Measurements from ENCODE around the gene U2AF2. TPM values are rescaled to one million over a fixed set of nuclear protein-coding genes. Genes with fewer than 3 reads are reported as not detected.

Gene U2AF2
- total RNA-seq, 1 experiment from 2014 or later = 321 TPM

- no peaks in the 10 kb centered on the region for H4K20me1 ChIP-seq (ENCODE audit: control insufficient read depth, insufficient read depth, insufficient read length)
- peaks cover 14 to 16% of the 10 kb centered on the region in 2 experiments for H3K4me1 Mint-ChIP-seq
These were observed 12.2 kb downstream of the U2AF2 start for GRCh38 chr19:55667006-55667381.

More at GRCh38 chr19:55667006-55667381, 12.2 kb downstream of the U2AF2 start:
- no peak overlapping the region for H2BK12ac ChIP-seq (ENCODE audit: insufficient read length, low read depth, low read length)
- H3K79me2 ChIP-seq (ENCODE audit: insufficient read depth, low read length) = peaks cover 7% of the 10 kb centered on the region; the same call in 1 of the 2 replicates
- no peaks in the 10 kb centered on the region for H3K79me1 ChIP-seq (ENCODE audit: insufficient read depth, low read depth, low read length, poor library complexity, severe bottlenecking)
- H3K14ac ChIP-seq (ENCODE audit: insufficient read depth, low read length) = no peak overlapping the region
- no peak overlapping the region for H3K4ac ChIP-seq (ENCODE audit: low read depth, low read length)
- WGBS (ENCODE audit: extremely low coverage, insufficient read length, low lambda C conversion rate) = no CpG with 5 or more reads among the region's 4 CpGs
- H3K4me1 ChIP-seq (ENCODE audit: insufficient read depth, low read length) = no peaks in the 10 kb centered on the region
- H3K36me3 Mint-ChIP-seq (ENCODE audit: insufficient read depth in 1 of 3, low read depth in 3 of 3) = peaks cover 71 to 91% (median 84%) of the 10 kb centered on the region in 3 experiments
- H2BK5ac ChIP-seq (ENCODE audit: insufficient read length, low read length) = no peak overlapping the region
- no peak overlapping the region for H3K27ac ChIP-seq (ENCODE audit: insufficient read length, low read depth, low read length)
- H3K9ac ChIP-seq (ENCODE audit: extremely low read depth, insufficient read length, low read length) = no peak overlapping the region
- no peak overlapping the region for H3K4me2 ChIP-seq (ENCODE audit: insufficient read depth, insufficient read length, low read length)
- H4K8ac ChIP-seq (replicated peaks; ENCODE audit: insufficient read length, low read depth, low read length) = no peak overlapping the region
- no peak overlapping the region for H2BK120ac ChIP-seq (ENCODE audit: low read depth, low read length, poor library complexity, severe bottlenecking)
- H3K27me3 Mint-ChIP-seq (ENCODE audit: low read depth) = no peaks in the 10 kb centered on the region
- no peaks in the 10 kb centered on the region for H3K27me3 ChIP-seq (ENCODE audit: insufficient read depth, low read length)
- H3K18ac ChIP-seq (ENCODE audit: insufficient read length, low read depth, low read length) = no peak overlapping the region
- no peak overlapping the region for H4K91ac ChIP-seq (ENCODE audit: insufficient read length, low read depth, low read length)
- no peak overlapping the region for H2BK20ac ChIP-seq (ENCODE audit: low read depth, low read length, poor library complexity, severe bottlenecking)
- H2BK15ac ChIP-seq (ENCODE audit: low read depth, low read length) = no peak overlapping the region
- no peak overlapping the region for H4K5ac ChIP-seq (ENCODE audit: insufficient read length, low read depth, low read length)
- no peak overlapping the region for H3T11ph ChIP-seq (ENCODE audit: low read length)
- H2AFZ ChIP-seq (ENCODE audit: low read length) = no peak overlapping the region
- no peak overlapping the region for H2AK5ac ChIP-seq (ENCODE audit: insufficient read length, low read length)
- peak overlapping the region in 1 of 3 experiments; percentile 40; a peak in 1 of 7 replicates for H3K27ac Mint-ChIP-seq
- no peak overlapping the region for H3K23ac ChIP-seq (ENCODE audit: insufficient read length, low read depth, low read length)
- H3K9me3 Mint-ChIP-seq = no peaks in the 10 kb centered on the region
- no peak for TF ChIP-seq CTCF (conservative IDR thresholded peaks at IDR 0.05)
- H3K56ac ChIP-seq (ENCODE audit: insufficient read length, low read depth, low read length) = no peak overlapping the region
- H3K23me2 ChIP-seq (ENCODE audit: insufficient read length, low read depth, low read length, poor library complexity, severe bottlenecking) = no peaks in the 10 kb centered on the region
- no peak overlapping the region for H3K4me3 Mint-ChIP-seq
- no peak for DNase-seq
- no peaks in the 10 kb centered on the region for H3K9me3 ChIP-seq (ENCODE audit: control insufficient read depth, low read depth, low read length)
